GM12878 (cell line): ENCODE data around the gene NXPH2. TPM values are rescaled to one million over a fixed set of nuclear protein-coding genes. Genes with fewer than 3 reads are reported as not detected.

Source experiments
- ATAC-seq: fragments of 200-7000 bp; cut with Tn5 transposase; 3 replicates; pipeline ENCODE4 v1.9.1; 2020; ENCODE audit warnings: mild to moderate bottlenecking, moderate library complexity
- BruUV-seq: library from RNA; stranded (reverse); fragments of 400-500 nt; replicated peaks from 2 replicates; lab custom pipeline; 2021; lab: Mats Ljungman, UMichigan
- CTCF ChIA-PET: fragments of 300-600 bp; sonication (Branson Sonifier 250); formaldehyde crosslinking; extraction: SDS; loops from one replicate; lab custom pipeline; 2021; ENCODE audit warnings: inconsistent platforms; lab: Yijun Ruan, JAX
- POLR2A ChIA-PET: fragments of 350-600 bp; formaldehyde crosslinking; extraction: SDS; loops from one replicate; lab custom pipeline; 2021; ENCODE audit warnings: inconsistent platforms; lab: Charles Lee
- RAD21 ChIA-PET: fragments of 300-600 bp; sonication (Branson Sonifier 250); formaldehyde crosslinking; loops from one replicate; lab custom pipeline; 2023; ENCODE audit warnings: antibody characterized with exemption; ENCODE audit not compliant: unreplicated experiment; lab: Charles Lee
- SMC1A ChIA-PET: fragments of 300-600 bp; sonication (Branson Sonifier 250); formaldehyde crosslinking; loops from one replicate; lab custom pipeline; 2023; ENCODE audit not compliant: unreplicated experiment, uncharacterized antibody; lab: Charles Lee
- DNase-seq: peaks from one replicate; pipeline ENCODE4 v3.0.0-alpha.2; 2011; ENCODE audit warnings: low read depth, low spot score
- FAIRE-seq: peaks from 3 replicates; lab custom pipeline; 2011; peaks lifted over from hg19 to GRCh38; lab: Jason Lieb, UNC
- H2AFZ ChIP-seq: 2 replicates; pipeline ENCODE4 v1.6.0; 2011; ENCODE audit warnings: low read depth, low read length, control low read depth; ENCODE audit not compliant: control insufficient read depth
- H3K27ac ChIP-seq: 2 replicates; pipeline ENCODE4 v1.5.1; 2011; ENCODE audit warnings: control low read depth; ENCODE audit not compliant: control insufficient read depth, insufficient read depth
- H3K27me3 ChIP-seq, 2 experiments: replicated peaks in 1 of 2; 2 replicates each; pipeline versions ENCODE4 v1.6.0 to v1.6.1; 2011; ENCODE audit warnings: low read length in 1 of 2; ENCODE audit not compliant: control insufficient read depth in 2 of 2, insufficient read depth in 2 of 2
- H3K36me3 ChIP-seq, 2 experiments: 2 replicates each; pipeline ENCODE4 v1.5.1; 2011; ENCODE audit warnings: low read length in 1 of 2; ENCODE audit not compliant: control insufficient read depth in 2 of 2, insufficient read depth in 2 of 2
- H3K4me1 ChIP-seq: 2 replicates; pipeline ENCODE4 v1.6.1; 2011; ENCODE audit warnings: mild to moderate bottlenecking, low read length, moderate library complexity, mixed read lengths; ENCODE audit not compliant: control insufficient read depth, insufficient read depth
- H3K4me2 ChIP-seq: 2 replicates; pipeline ENCODE4 v1.6.0; 2011; ENCODE audit warnings: control low read depth; ENCODE audit not compliant: control insufficient read depth, insufficient read depth
- H3K4me3 ChIP-seq: fragments of 200-600 bp; sonication (generic); 2 replicates; pipeline ENCODE4 v1.5.1; 2016
- H3K79me2 ChIP-seq: 2 replicates; pipeline ENCODE4 v1.6.0; 2011; ENCODE audit warnings: low read length; ENCODE audit not compliant: control insufficient read depth, insufficient read depth
- H3K9ac ChIP-seq: 2 replicates; pipeline ENCODE4 v1.8.0; 2011; ENCODE audit warnings: low read length, control low read depth, mixed read lengths; ENCODE audit not compliant: control insufficient read depth, insufficient read depth
- H3K9me3 ChIP-seq: replicated peaks from 3 replicates; pipeline ENCODE4 v1.5.1; 2011; ENCODE audit warnings: mild to moderate bottlenecking, low read length; ENCODE audit not compliant: control insufficient read depth, insufficient read depth
- H4K20me1 ChIP-seq: 2 replicates; pipeline ENCODE4 v1.6.0; 2011; ENCODE audit not compliant: control insufficient read depth, insufficient read depth
- CBFB ChIP-seq: IDR thresholded peaks from 2 replicates; pipeline ENCODE4 v1.6.1; 2016; ENCODE audit warnings: antibody characterized with exemption, low read depth
- CHD2 ChIP-seq: IDR thresholded peaks from 2 replicates; pipeline ENCODE4 v1.6.1; 2011; ENCODE audit warnings: low read depth, low read length, improper control_type of control experiment, borderline replicate concordance
- CREB1 ChIP-seq: IDR thresholded peaks from 2 replicates; pipeline ENCODE4 v1.6.1; 2012; ENCODE audit warnings: low read depth, mild to moderate bottlenecking, inconsistent platforms
- HDAC6 ChIP-seq: fragments of 200-600 bp; sonication (generic); IDR thresholded peaks from one replicate; pipeline ENCODE4 v1.8.0; 2017; ENCODE audit warnings: antibody characterized with exemption; ENCODE audit not compliant: unreplicated experiment
- IKZF2 ChIP-seq, 2 experiments: fragments of 450-650 bp; IDR thresholded peaks; 2 replicates each; pipeline ENCODE4 v1.6.1; 2017; ENCODE audit warnings: mild to moderate bottlenecking in 2 of 2, moderate library complexity in 2 of 2
- NFXL1 ChIP-seq: fragments of 450-650 bp; IDR thresholded peaks from 2 replicates; pipeline ENCODE4 v1.6.1; 2017; ENCODE audit warnings: antibody characterized with exemption, mild to moderate bottlenecking, borderline replicate concordance
- NFYA ChIP-seq: IDR thresholded peaks from 2 replicates; pipeline ENCODE4 v1.6.1; 2011; ENCODE audit warnings: low read depth, mild to moderate bottlenecking, low read length, improper control_type of control experiment, borderline replicate concordance
- PAX5 ChIP-seq: IDR thresholded peaks from 2 replicates; pipeline ENCODE4 v1.6.1; 2011; ENCODE audit warnings: low read depth, low read length, borderline replicate concordance
- POLR2AphosphoS2 ChIP-seq: IDR thresholded peaks from 2 replicates; pipeline ENCODE4 v1.6.1; 2011; ENCODE audit warnings: low read depth, mild to moderate bottlenecking, low read length, improper control_type of control experiment, moderate library complexity
- RAD21 ChIP-seq: IDR thresholded peaks from 2 replicates; pipeline ENCODE4 v1.6.1; 2011; ENCODE audit warnings: mild to moderate bottlenecking, low read depth, low read length, moderate library complexity; ENCODE audit not compliant: insufficient read depth
- SREBF2 ChIP-seq: IDR thresholded peaks from 2 replicates; pipeline ENCODE4 v1.6.1; 2012; ENCODE audit warnings: mild to moderate bottlenecking, low read length
- STAT1 ChIP-seq: fragments of 450-650 bp; conservative IDR thresholded peaks from 2 replicates; pipeline ENCODE4 v1.6.1; 2014; ENCODE audit warnings: antibody characterized with exemption, mild to moderate bottlenecking
- TARDBP ChIP-seq: IDR thresholded peaks from 2 replicates; pipeline ENCODE4 v1.6.1; 2016; ENCODE audit warnings: borderline replicate concordance
- YBX1 ChIP-seq: fragments of 450-650 bp; IDR thresholded peaks from 2 replicates; pipeline ENCODE4 v1.6.1; 2016; ENCODE audit warnings: antibody characterized with exemption
- ZBTB4 ChIP-seq: fragments of 450-650 bp; formaldehyde crosslinking; IDR thresholded peaks from 2 replicates; pipeline ENCODE4 v1.4.0; 2022; ENCODE audit warnings: mild to moderate bottlenecking, moderate library complexity
- ZNF24 ChIP-seq: fragments of 450-650 bp; IDR thresholded peaks from 2 replicates; pipeline ENCODE4 v1.6.1; 2017; ENCODE audit warnings: antibody characterized with exemption, mild to moderate bottlenecking
- ZSCAN29 ChIP-seq: fragments of 450-650 bp; IDR thresholded peaks from 2 replicates; pipeline ENCODE4 v1.6.1; 2017; ENCODE audit warnings: mild to moderate bottlenecking, moderate library complexity
- WGBS: methylation state at CpG from one replicate; pipeline ENCODE4 v1.1.6; 2016; ENCODE audit warnings: low lambda C conversion rate; ENCODE audit not compliant: insufficient replicate concordance, insufficient coverage; ENCODE audit errors: missing lambda C conversion rate; 5-methylcytosine and 5-hydroxymethylcytosine counted together
- in situ Hi-C: fragments of 300-500 bp; cut with MboI; formaldehyde crosslinking; loops from 9 replicates; pipeline ENCODE4 v1.14.3; 2018; ENCODE audit warnings: mixed read lengths
- intact Hi-C: fragments of 100-400 bp; cut with micrococcal nuclease; formaldehyde crosslinking; loops from one replicate; pipeline ENCODE4 v1.14.2; 2022; ENCODE audit not compliant: unreplicated experiment
- polyA plus RNA-seq, 11 experiments: library from polyadenylated mRNA; depleted of rRNA in 4 of 11; unstranded in 6 of 11; stranded (reverse) in 5 of 11; fragments of >200 nt; fragmentation: Nextera tagmentation in 4 of 11; fragmentation: Illumina TruSeq in 1 of 11; extraction: Ambion mirVana in 4 of 11; extraction: Trizol in 1 of 11; gene quantifications; 1 replicate in 1 of 11; 2 replicates in 10 of 11; pipeline versions ENCODE4 v1.2.1 to v1.2.3, GENCODE V29; 2011 to 2016; ENCODE audit warnings: inconsistent platforms in 2 of 11, missing spikeins in 2 of 11, low read depth in 1 of 11
- total RNA-seq, 4 experiments: library from RNA; depleted of rRNA in 3 of 4; stranded (reverse); fragments of >200 nt in 3 of 4; fragmentation: Illumina TruSeq in 1 of 4; extraction: Trizol in 1 of 4; gene quantifications; 2 replicates each; pipeline versions ENCODE4 v1.2.1 to v1.2.3, GENCODE V29; 2013 to 2021

The NXPH2 gene
- total and polyA plus RNA-seq, 10 of the 15 experiments (the other 5 are each of a cell fraction or from before 2014, with no cell fraction given): not detected

GRCh38 chr2:138819964-138820363 lies 39.8 kb upstream of the NXPH2 start:
- H3K27ac ChIP-seq: no peak overlapping the region
- BruUV-seq: no TSS peak
- DNase-seq: no peak
- no peak for TF ChIP-seq NFYA
- no peak for TF ChIP-seq TARDBP
- TF ChIP-seq, all 136 proteins: peak for 0
- ChIA-PET POLR2A (no interaction called here), CTCF (interaction anchor here (0.9 kb wide), 2 partner anchors 24 to 35 kb away, joined by 3 read pairs; no protein-coding TSS in a partner anchor), SMC1A (interaction anchor here (0.6 kb wide), 1 partner anchor 8 kb away, joined by 3 read pairs; no protein-coding TSS in a partner anchor), RAD21 (no interaction called here)
- 70% methylated on average over 3 of the region's 3 CpGs for WGBS
- no peak for FAIRE-seq
- no peak overlapping the region for H3K9ac ChIP-seq
- H2AFZ ChIP-seq: no peak overlapping the region
- in situ Hi-C loops (loop anchor here (10.0 kb wide), 1 partner anchor 445 kb away; no protein-coding TSS in a partner anchor), intact Hi-C loops (no loop called here)
- H3K4me3 ChIP-seq: no peak overlapping the region
- H3K27me3 ChIP-seq: no peaks in the 10 kb centered on the region; a peak in 1 of 4 replicates
- no peaks in the 10 kb centered on the region for H4K20me1 ChIP-seq
- no peaks in the 10 kb centered on the region for H3K4me1 ChIP-seq
- H3K4me2 ChIP-seq: no peak overlapping the region
- H3K79me2 ChIP-seq: no peaks in the 10 kb centered on the region
- no peak for ATAC-seq
- no peaks in the 10 kb centered on the region for H3K9me3 ChIP-seq
- H3K36me3 ChIP-seq: no peaks in the 10 kb centered on the region

GRCh38 chr2:138818556-138818955 lies 38.4 kb upstream of the NXPH2 start:
- H3K4me3 ChIP-seq: no peak overlapping the region
- BruUV-seq: no TSS peak
- DNase-seq (no peak), FAIRE-seq (no peak), ATAC-seq (no peak)
- intact Hi-C loops (no loop called here), in situ Hi-C loops (no loop called here)
- WGBS: 12% methylated on average over 1 of the region's 1 CpG
- H3K27me3 ChIP-seq: no peaks in the 10 kb centered on the region
- no peak overlapping the region for H3K4me2 ChIP-seq
- ChIA-PET SMC1A (interaction anchor here (1.4 to 1.9 kb wide), 2 partner anchors 9 to 33 kb away, joined by 4 to 7 read pairs; no protein-coding TSS in a partner anchor), CTCF (interaction anchor here (1.7 kb wide), 1 partner anchor 9 kb away, joined by 6 read pairs; no protein-coding TSS in a partner anchor), RAD21 (interaction anchor here (1.7 kb wide), 1 partner anchor 9 kb away, joined by 4 read pairs; no protein-coding TSS in a partner anchor), POLR2A (no interaction called here)
- no peaks in the 10 kb centered on the region for H4K20me1 ChIP-seq
- no peaks in the 10 kb centered on the region for H3K36me3 ChIP-seq
- no peak overlapping the region for H2AFZ ChIP-seq
- H3K9ac ChIP-seq: no peak overlapping the region
- no peaks in the 10 kb centered on the region for H3K4me1 ChIP-seq
- no peaks in the 10 kb centered on the region for H3K79me2 ChIP-seq
- H3K9me3 ChIP-seq: no peaks in the 10 kb centered on the region
- H3K27ac ChIP-seq: no peak overlapping the region
- TF ChIP-seq PAX5: no peak
- no peak for TF ChIP-seq IKZF2 (IDR thresholded peaks at IDR 0.05)
- no peak for TF ChIP-seq POLR2AphosphoS2
- TF ChIP-seq NFXL1: no peak
- no peak for TF ChIP-seq RAD21
- no peak for TF ChIP-seq CREB1
- TF ChIP-seq STAT1: no peak
- TF ChIP-seq CHD2: no peak
- no peak for TF ChIP-seq SREBF2
- no peak for TF ChIP-seq ZNF24
- TF ChIP-seq CBFB: no peak
- TF ChIP-seq ZSCAN29: no peak
- no peak for TF ChIP-seq YBX1
- no peak for TF ChIP-seq ZBTB4 (CRISPR knock-in tag)
- TF ChIP-seq HDAC6: no peak
